DOHH2 (cell line): Measurements from ENCODE around the gene CENPP.

Source experiments
- H3F3A ChIP-seq: fragments of 200-600 bp; sonication (generic), shearing (Covaris generic); 2 replicates; pipeline ENCODE4 v1.6.0; 2016; ENCODE audit warnings: antibody characterized with exemption, mild to moderate bottlenecking; ENCODE audit not compliant: control insufficient read depth, insufficient read depth
- H3K27ac ChIP-seq: fragments of 200-600 bp; sonication (generic); 2 replicates; pipeline ENCODE4 v1.5.1; 2014; ENCODE audit warnings: low read depth, mild to moderate bottlenecking, low read length, moderate library complexity
- H3K27me3 ChIP-seq: fragments of 200-600 bp; sonication (generic); 2 replicates; pipeline ENCODE4 v1.6.1; 2014; ENCODE audit warnings: mild to moderate bottlenecking, low read length, mixed read lengths; ENCODE audit not compliant: control insufficient read depth
- H3K36me3 ChIP-seq: fragments of 200-600 bp; sonication (generic); 2 replicates; pipeline ENCODE4 v1.6.1; 2014; ENCODE audit warnings: mild to moderate bottlenecking, low read length, moderate library complexity, mixed read lengths; ENCODE audit not compliant: control insufficient read depth
- H3K4me1 ChIP-seq: fragments of 200-600 bp; sonication (generic); 2 replicates; pipeline ENCODE4 v1.6.1; 2014; ENCODE audit warnings: mild to moderate bottlenecking, low read length, mixed read lengths; ENCODE audit not compliant: control insufficient read depth
- H3K4me2 ChIP-seq: fragments of 200-600 bp; sonication (generic); 2 replicates; pipeline ENCODE4 v1.6.0; 2014; ENCODE audit warnings: mild to moderate bottlenecking, low read length, moderate library complexity
- H3K4me3 ChIP-seq: fragments of 200-600 bp; sonication (generic); 2 replicates; pipeline ENCODE4 v1.5.1; 2014; ENCODE audit warnings: mild to moderate bottlenecking, low read length, mixed read lengths
- H3K79me2 ChIP-seq: fragments of 200-600 bp; sonication (generic); 2 replicates; pipeline ENCODE4 v1.6.1; 2014; ENCODE audit warnings: mild to moderate bottlenecking, low read length, mixed read lengths; ENCODE audit not compliant: control insufficient read depth
- H3K9me2 ChIP-seq: fragments of 200-600 bp; sonication (generic); replicated peaks from 2 replicates; pipeline ENCODE4 v1.6.1; 2014; ENCODE audit warnings: mild to moderate bottlenecking, low read length, mixed read lengths; ENCODE audit not compliant: control insufficient read depth
- H3K9me3 ChIP-seq: fragments of 200-600 bp; sonication (generic); 2 replicates; pipeline ENCODE4 v1.6.1; 2014; ENCODE audit warnings: antibody characterized with exemption, low read length, mixed read lengths; ENCODE audit not compliant: control insufficient read depth, insufficient read depth
- H4K20me1 ChIP-seq: fragments of 200-600 bp; sonication (generic); 2 replicates; pipeline ENCODE4 v1.6.0; 2014; ENCODE audit warnings: low read depth, mild to moderate bottlenecking, antibody characterized with exemption, low read length, moderate library complexity; ENCODE audit not compliant: control insufficient read depth, insufficient read depth
- CTCF ChIP-seq: fragments of 200-600 bp; sonication (generic); IDR thresholded peaks from one replicate; pipeline ENCODE4 v1.5.1; 2014; ENCODE audit warnings: antibody characterized with exemption, mild to moderate bottlenecking, low read depth, low read length; ENCODE audit not compliant: poor library complexity, severe bottlenecking
- EZH2phosphoT487 ChIP-seq: fragments of 200-600 bp; sonication (generic); IDR thresholded peaks from 2 replicates; pipeline ENCODE4 v1.6.1; 2017; ENCODE audit warnings: borderline replicate concordance, mild to moderate bottlenecking, antibody characterized with exemption, low read length, moderate library complexity, mixed read lengths

The CENPP gene

DNA sequence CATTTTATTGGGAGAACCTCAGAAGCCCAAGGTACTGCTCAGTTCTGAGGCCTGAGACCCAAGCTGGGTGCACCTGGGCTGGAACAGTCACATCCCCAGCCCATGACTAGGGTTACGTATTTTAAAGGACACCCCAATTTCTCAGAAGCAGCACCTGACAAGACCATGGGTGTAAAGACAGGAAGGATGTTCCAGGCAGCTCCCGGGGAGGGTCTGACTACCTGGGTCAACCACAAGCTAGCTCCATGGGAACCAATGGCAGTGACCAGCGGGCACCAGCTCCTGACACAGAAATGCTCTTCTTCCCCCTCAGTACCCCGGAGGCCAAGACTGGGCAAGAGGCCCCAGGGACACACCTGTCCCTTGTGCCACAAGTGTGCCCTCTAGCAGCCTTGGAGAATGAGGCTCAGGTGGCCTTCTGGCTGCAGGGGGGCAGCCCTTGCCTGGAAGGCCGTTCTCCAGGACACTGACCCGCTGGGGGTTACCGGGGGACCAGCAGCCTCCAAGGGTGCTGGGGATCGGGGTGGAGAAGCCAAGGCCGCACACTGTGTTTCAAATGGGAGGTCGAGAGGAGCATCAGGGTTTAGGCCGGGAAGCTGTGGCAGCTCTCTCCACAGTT is 291.6 kb downstream of the CENPP start:
- no peaks in the 10 kb centered on the region for H3K9me2 ChIP-seq
- H3K27me3 ChIP-seq = no peaks in the 10 kb centered on the region
- no peak overlapping the region for H3K4me3 ChIP-seq
- TF ChIP-seq CTCF = no peak
- TF ChIP-seq EZH2phosphoT487 = no peak
- no peaks in the 10 kb centered on the region for H3F3A ChIP-seq
- no peak overlapping the region for H3K4me2 ChIP-seq
- no peaks in the 10 kb centered on the region; the same call in 1 of the 2 replicates for H4K20me1 ChIP-seq
- H3K9me3 ChIP-seq = no peaks in the 10 kb centered on the region
- peaks cover 44% of the 10 kb centered on the region for H3K36me3 ChIP-seq
- H3K4me1 ChIP-seq = no peaks in the 10 kb centered on the region
- no peak overlapping the region for H3K27ac ChIP-seq
- no peaks in the 10 kb centered on the region for H3K79me2 ChIP-seq

DNA sequence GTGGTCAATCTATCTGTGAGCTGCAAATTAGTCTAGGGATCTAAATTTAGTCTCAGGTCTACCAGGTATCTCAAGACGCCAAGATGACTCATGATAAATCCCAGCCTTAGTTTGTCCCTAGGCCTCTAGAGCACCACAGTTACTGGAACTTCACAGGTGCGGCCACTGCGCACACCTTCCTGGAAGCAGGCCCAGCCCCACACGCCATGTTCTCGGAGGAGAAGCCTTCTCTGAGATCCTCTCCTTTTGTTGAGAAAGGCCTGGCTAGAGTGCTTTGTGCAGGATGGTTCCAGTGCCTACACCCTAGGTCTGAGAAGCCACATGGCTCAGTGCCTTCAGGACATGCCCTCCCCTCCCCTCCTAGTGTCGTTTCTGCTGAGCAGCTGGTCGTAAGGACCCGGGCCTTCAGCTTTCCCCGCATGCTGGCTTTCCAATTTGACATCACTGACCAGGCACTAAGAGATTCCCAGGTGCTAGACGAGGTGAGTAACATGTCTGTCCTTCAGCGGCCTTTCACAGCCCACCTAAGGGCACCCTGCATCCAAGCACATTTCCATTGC is 292.3 kb downstream of the CENPP start:
- Histone ChIP-seq H3K9me2 (no peaks in the 10 kb centered on the region), H3K4me3 (no peak overlapping the region), H3K79me2 (no peaks in the 10 kb centered on the region), H3F3A (no peaks in the 10 kb centered on the region), H3K4me1 (no peaks in the 10 kb centered on the region), H3K9me3 (no peaks in the 10 kb centered on the region), H3K27me3 (no peaks in the 10 kb centered on the region), H3K36me3 (peaks cover 40% of the 10 kb centered on the region), H3K27ac (no peak overlapping the region), H4K20me1 (no peaks in the 10 kb centered on the region; the same call in 1 of the 2 replicates), H3K4me2 (no peak overlapping the region)
- no peak for TF ChIP-seq EZH2phosphoT487
- TF ChIP-seq CTCF = no peak

- Histone ChIP-seq H3K4me1 (no peaks in the 10 kb centered on the region), H3K27ac (no peak overlapping the region), H3K4me3 (no peak overlapping the region), H3K9me2 (no peaks in the 10 kb centered on the region), H3K27me3 (no peaks in the 10 kb centered on the region), H4K20me1 (no peaks in the 10 kb centered on the region; the same call in 1 of the 2 replicates), H3K79me2 (no peaks in the 10 kb centered on the region), H3K4me2 (no peak overlapping the region), H3F3A (no peaks in the 10 kb centered on the region), H3K36me3 (peaks cover 33% of the 10 kb centered on the region), H3K9me3 (no peaks in the 10 kb centered on the region)
- TF ChIP-seq EZH2phosphoT487 = no peak
- no peak for TF ChIP-seq CTCF
These were observed 293.0 kb downstream of the CENPP start for GRCh38 chr9:92618633-92619225.
